GM10266 (cell line): ENCODE data around the gene PRR29.
A peak's percentile ranks its signal among the peaks of the same experiment; 100 is the strongest.
"Not testable (repeated sequence)": the region's sequence is repeated elsewhere in the genome, so short reads cannot be mapped to it uniquely, and the experiment has no call there.

Experiments
- DNase-seq: peaks from one replicate; pipeline ENCODE4 v3.0.0; 2012; ENCODE audit errors: extremely low spot score
- TF ChIP-seq, protein P1 (sequence below): IDR thresholded peaks from 2 replicates; pipeline ENCODE4 v1.5.1; 2012; ENCODE audit warnings: mild to moderate bottlenecking, low read depth; ENCODE audit not compliant: control insufficient read depth, insufficient read depth; ENCODE audit errors: missing control alignments

The PRR29 gene

DNA sequence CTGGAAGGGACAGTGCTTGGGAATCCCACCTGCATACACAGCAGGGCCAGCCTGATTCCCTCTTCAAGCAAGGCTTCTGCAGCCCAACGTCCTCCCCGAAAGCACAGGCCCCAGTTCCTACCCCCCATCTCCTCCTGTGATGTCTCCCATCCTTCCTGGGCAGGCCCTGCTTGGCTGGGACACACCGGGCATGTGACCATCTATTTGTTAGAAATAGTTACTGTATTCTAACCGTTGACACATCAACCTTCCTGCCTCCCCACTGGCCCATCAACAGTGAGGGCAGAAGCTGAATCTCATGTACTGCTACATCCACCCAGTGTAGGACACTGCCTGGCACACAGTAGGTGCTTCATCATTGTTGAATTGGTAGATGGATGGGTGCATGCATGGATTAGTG, 10.7 kb downstream of the PRR29 start:
- TF ChIP-seq, protein P1, sequence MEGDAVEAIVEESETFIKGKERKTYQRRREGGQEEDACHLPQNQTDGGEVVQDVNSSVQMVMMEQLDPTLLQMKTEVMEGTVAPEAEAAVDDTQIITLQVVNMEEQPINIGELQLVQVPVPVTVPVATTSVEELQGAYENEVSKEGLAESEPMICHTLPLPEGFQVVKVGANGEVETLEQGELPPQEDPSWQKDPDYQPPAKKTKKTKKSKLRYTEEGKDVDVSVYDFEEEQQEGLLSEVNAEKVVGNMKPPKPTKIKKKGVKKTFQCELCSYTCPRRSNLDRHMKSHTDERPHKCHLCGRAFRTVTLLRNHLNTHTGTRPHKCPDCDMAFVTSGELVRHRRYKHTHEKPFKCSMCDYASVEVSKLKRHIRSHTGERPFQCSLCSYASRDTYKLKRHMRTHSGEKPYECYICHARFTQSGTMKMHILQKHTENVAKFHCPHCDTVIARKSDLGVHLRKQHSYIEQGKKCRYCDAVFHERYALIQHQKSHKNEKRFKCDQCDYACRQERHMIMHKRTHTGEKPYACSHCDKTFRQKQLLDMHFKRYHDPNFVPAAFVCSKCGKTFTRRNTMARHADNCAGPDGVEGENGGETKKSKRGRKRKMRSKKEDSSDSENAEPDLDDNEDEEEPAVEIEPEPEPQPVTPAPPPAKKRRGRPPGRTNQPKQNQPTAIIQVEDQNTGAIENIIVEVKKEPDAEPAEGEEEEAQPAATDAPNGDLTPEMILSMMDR = no peak
- no peak for DNase-seq

DNA sequence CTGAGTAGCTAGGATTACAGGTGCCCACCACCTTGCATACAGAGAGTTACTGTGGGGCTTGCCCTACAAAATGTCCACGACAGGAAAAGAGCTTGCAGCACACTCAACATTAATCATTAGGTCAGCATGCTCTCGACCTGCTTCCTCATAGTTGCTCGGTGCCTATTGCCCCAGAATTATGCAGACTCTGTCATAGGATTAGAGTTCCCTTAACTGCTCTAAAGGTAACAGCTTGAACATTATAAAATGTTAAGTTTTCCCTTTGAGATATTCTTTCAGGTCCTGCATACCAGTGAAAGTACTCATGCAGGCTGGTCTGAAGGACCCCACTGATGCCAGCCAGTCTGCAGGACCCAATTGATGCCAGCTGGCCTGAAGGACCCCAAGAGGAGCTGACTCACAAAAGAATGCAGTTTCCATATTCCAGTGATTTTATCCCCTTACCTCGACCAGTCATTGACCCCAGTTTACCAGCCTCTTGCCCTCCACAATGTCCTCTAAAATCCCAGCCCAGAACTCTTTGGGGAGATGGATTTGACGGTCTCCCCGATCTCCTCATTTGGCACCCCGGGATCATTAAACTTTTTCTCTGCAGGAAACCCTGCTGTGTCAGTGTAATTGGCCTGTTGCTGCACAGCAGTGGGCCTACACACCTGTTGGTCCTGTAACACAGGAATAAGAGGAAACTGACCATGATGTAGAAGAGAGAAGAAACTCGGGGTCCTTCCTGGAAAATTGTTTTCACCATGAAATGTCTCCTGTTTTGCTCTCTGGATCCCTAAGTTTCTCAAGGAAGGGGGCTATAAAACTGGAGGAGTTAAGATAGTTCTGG, 11.6 kb downstream of the PRR29 start:
- DNase-seq = no peak
- TF ChIP-seq, protein P1 = no peak

DNA sequence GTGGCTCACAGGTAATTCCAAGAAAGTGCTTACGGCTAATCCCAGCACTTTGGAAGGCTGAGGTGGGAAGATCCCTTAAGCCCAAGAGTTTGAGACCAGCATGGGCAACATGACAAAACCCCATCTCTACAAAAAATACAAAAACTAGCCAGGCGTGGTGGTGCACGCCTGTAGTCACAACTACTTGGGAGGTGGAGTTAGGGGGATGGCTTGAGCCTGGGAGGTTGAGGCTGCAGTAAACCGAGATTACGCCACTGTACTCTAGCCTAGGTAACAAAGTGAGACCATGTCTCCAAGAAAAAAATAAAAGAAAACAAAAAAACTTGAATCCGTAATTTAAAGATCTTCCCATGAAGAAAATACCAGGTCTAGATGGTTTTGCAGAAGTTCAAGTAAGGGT, 17.3 kb downstream of the PRR29 start:
- TF ChIP-seq, protein P1 = no peak
- no peak for DNase-seq

DNA sequence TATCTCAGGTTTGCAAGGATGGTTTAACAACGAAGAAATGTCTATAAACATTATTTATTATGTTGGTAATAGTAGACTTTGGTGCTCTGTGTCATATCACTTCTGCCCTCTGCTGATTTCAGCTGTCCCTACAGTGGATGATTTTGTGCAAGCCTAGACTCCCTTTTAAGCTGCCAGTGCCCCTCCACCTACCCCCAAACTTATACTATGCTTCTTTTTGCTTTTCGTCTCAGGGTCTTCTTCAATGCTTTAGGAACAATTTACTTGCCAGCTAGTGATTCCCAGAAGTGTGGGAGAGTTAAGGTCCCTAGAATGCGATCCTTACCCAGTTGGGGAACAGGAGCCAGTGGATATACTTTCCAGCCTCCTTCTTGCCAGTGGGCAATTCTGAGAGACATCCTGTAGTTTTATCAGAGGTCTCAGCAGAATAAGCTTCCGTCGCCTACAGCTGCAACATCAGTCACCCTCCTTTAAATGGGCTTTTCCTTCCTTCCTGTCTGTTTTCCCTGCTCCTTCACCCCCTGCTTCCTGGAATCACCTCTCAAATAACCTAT, 18.2 kb downstream of the PRR29 start:
- TF ChIP-seq, protein P1 = peak; percentile 33
- no peak for DNase-seq

DNA sequence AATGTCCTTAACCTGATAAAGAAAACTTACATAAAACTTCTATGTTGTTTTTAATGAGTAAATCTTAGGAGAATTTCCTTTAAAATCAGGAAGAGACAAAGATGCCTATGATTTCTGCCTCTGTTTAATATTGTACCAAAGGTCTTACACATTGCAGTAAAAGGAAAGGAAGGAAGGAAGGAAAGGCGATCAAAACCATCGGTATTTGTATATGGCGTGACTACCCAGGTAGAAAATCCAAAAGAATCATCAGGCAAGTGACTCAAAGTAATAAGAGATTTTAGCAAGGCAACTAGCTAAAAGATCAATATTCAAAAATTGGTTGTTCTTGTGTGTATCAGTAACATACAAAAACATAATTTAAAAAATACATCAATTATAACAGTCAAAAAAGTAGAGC, 18.8 kb downstream of the PRR29 start:
- TF ChIP-seq, protein P1 = no peak
- DNase-seq = no peak

DNA sequence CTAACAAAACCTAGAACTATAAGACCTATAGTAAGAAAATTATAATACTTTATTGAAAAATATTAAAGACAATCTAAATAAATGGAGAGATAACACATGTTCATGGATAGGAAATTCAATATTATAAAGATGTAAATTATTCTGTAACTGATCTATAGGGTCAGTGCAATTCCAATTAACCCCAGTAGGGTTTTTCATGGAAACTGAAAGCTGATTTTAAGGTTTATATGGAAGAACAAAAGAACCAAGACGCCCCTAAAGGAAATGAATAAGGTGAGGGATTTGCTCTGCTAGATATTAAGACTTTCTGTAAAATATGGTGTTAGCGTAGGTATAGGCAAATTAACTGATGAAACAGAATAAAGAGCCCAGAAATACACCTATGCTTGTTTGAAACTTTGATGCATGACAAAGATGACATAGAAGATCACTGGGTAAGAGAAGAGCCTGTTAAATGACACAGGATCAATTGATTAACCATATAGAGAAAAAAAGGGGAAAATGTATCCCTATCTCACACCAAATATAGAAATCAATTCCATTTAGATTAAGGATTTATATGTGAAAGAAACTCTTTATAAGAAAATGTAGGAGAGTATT, 19.3 kb downstream of the PRR29 start:
- no peak for DNase-seq
- TF ChIP-seq, protein P1 = no peak

DNA sequence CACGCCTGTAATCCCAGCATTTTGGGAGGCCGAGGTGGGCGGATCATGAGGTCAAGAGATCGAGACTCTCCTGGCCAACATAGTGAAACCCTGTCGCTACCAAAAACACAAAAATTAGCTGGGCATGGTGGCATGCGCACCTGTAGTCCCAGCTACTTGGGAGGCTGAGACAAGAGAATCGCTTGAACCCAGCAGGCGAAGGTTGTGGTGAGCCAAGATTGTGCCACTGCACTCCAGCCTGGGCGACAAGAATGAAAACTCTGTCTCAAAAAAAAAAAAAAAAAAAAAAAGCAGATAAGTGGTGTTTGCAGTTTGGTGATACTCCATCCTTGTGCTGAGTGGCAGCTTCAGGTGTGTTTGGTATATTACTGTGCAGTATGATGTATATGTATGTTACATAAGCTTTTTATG, 21.4 kb downstream of the PRR29 start:
- DNase-seq = not testable (repeated sequence)
